HUES64 (cell line): Measurements from ENCODE around the gene RANBP17.

Experiments used
- H3K27ac ChIP-seq: 2 replicates; pipeline ENCODE4 v1.7.0; 2013; ENCODE audit warnings: low read depth, low read length, inconsistent platforms
- H3K27me3 ChIP-seq: 2 replicates; pipeline ENCODE4 v1.6.1; 2013; ENCODE audit warnings: mild to moderate bottlenecking, low read length; ENCODE audit not compliant: insufficient read depth
- H3K36me3 ChIP-seq: 2 replicates; pipeline ENCODE4 v1.6.1; 2013; ENCODE audit warnings: mild to moderate bottlenecking, low read length; ENCODE audit not compliant: insufficient read depth
- H3K4me1 ChIP-seq: 2 replicates; pipeline ENCODE4 v1.6.1; 2013; ENCODE audit warnings: mild to moderate bottlenecking, low read length, moderate library complexity; ENCODE audit not compliant: insufficient read depth
- H3K4me3 ChIP-seq: 2 replicates; pipeline ENCODE4 v1.5.1; 2013; ENCODE audit warnings: mild to moderate bottlenecking, low read length, moderate library complexity
- H3K9ac ChIP-seq: 2 replicates; pipeline ENCODE4 v1.6.1; 2013; ENCODE audit warnings: mild to moderate bottlenecking, low read depth, low read length
- H3K9me3 ChIP-seq: 2 replicates; pipeline ENCODE4 v1.6.1; 2013; ENCODE audit warnings: low read depth, low read length; ENCODE audit not compliant: insufficient read depth
- WGBS: fragments of 150-250, 120-280 bp; methylation state at CpG from one replicate; pipeline ENCODE4 v1.1.7; 2013; ENCODE audit warnings: missing lambda C conversion rate; 5-methylcytosine and 5-hydroxymethylcytosine counted together

The RANBP17 gene

DNA sequence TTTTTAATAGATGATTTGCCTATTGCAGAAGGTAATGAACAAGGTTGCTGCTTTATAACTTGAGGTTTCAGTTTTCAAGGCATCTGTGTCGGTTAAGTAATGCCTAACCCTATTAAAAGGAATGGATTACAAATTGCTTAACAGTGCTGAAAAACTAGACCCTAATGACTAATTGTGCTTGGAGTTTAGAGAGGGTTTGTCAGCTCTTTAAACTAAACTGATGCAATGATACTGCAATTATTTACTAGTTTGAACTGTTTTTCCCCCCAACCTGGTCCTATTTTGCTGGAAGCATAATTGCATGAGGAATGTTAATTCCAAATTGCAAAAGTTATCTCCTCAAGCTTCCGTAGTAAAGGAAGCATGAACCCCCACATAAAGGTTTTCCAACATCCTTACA lies 407.9 kb downstream of the RANBP17 start:
- Histone ChIP-seq H3K4me3 (no peak overlapping the region), H3K9ac (no peak overlapping the region), H3K9me3 (no peaks in the 10 kb centered on the region), H3K36me3 (no peaks in the 10 kb centered on the region), H3K27ac (no peak overlapping the region), H3K4me1 (no peaks in the 10 kb centered on the region), H3K27me3 (no peaks in the 10 kb centered on the region)
- 95% methylated on average over 1 of the region's 2 CpGs for WGBS

DNA sequence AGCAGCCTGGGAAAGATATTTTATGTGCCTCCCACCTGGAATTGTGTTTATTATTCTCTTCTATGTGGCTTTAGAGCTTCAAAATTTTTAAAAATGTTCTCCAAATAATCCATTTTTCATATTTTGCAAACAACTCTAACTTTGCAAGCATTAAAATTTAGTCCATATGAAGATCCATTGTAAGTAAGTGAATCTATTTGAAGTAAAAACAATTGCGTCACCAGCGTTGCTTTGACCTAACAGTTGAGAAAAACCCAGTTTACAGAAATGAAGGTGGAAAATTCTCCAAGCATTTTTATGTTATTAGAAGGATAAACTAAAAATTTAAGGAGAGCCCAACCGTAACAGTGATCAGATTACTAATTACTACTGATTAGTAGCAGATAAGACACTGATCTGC lies 408.3 kb downstream of the RANBP17 start:
- Histone ChIP-seq H3K4me3 (no peak overlapping the region), H3K4me1 (no peaks in the 10 kb centered on the region), H3K27me3 (no peaks in the 10 kb centered on the region), H3K36me3 (no peaks in the 10 kb centered on the region), H3K9me3 (no peaks in the 10 kb centered on the region), H3K27ac (no peak overlapping the region), H3K9ac (no peak overlapping the region)
- 100% methylated on average over 3 of the region's 3 CpGs for WGBS

DNA sequence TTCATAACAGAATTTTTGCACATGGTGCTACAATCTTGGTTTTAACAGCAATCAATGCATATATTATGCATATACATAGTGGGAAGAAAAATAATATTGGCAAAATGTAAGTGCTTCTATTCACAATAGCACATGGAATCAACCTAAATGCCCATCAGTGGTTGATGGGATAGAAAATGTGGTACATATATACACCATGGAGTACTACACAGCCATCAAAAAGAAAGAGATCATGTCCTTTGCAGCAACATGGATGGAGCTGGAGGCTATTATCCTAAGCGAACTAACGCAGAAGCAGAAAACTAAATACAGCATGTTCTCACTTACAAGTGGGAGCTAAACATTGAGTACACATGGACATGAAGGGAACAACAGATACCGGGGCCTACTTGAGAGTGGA lies 410.0 kb downstream of the RANBP17 start:
- H3K4me3 ChIP-seq, result no peak overlapping the region
- H3K27ac ChIP-seq, result no peak overlapping the region
- 0 out of 2 replicates have a peak, but pooled peaks cover 3% of the 10 kb centered on the region for H3K4me1 ChIP-seq
- no peaks in the 10 kb centered on the region for H3K27me3 ChIP-seq
- H3K9me3 ChIP-seq, result no peaks in the 10 kb centered on the region
- no peaks in the 10 kb centered on the region for H3K36me3 ChIP-seq
- no peak overlapping the region for H3K9ac ChIP-seq
- 95% methylated on average over 3 of the region's 3 CpGs for WGBS

DNA sequence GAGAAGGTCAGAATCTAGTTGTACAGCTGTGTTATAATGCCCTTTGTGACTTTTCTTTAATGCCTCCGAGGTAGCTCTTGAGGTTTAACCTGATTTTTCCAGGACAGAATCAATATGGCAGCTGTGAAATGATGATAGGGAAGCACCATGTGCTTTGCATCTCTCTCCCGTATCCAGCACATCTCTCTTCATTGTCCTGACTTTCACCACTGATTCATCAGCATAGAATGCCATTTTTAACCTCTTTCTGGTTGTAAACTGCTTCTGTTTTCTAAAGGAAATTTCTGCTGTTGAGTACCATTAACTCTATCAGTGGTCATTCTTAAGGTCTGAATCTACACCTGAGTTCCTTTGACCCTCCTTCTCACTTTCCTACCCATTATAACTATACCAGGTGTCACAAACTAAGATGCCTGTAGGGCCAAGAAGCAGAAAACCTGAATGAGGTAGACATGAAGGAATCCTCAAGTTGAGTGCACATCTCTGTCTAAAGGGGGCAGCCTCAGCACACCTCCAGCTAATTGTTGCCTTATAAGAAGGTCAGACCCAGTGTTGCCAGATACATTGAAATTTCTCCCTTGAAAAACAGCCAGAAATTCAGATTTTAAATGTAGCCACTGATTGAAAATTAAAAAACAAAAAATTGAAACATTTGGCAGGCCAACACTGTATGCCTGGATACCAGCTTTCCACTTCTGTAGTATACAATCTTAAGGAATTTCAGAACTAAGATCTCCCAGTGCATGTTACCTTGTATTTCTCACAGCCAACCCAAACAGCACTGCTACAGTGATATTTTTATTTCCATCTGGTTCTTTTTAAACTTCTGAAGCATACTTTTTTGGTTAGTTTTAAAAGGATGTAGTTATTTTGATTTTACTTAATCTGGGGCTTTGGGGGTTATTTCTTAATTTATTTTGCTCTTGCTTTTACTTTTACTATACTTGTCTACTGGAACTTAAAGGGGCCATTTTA lies 411.5 kb downstream of the RANBP17 start:
- Histone ChIP-seq H3K4me1 (0 out of 2 replicates have a peak, but pooled peaks cover 3% of the 10 kb centered on the region), H3K27ac (no peak overlapping the region), H3K4me3 (no peak overlapping the region), H3K9ac (no peak overlapping the region), H3K36me3 (no peaks in the 10 kb centered on the region), H3K9me3 (no peaks in the 10 kb centered on the region), H3K27me3 (no peaks in the 10 kb centered on the region)
- WGBS, result 82% methylated on average over 2 of the region's 2 CpGs

DNA sequence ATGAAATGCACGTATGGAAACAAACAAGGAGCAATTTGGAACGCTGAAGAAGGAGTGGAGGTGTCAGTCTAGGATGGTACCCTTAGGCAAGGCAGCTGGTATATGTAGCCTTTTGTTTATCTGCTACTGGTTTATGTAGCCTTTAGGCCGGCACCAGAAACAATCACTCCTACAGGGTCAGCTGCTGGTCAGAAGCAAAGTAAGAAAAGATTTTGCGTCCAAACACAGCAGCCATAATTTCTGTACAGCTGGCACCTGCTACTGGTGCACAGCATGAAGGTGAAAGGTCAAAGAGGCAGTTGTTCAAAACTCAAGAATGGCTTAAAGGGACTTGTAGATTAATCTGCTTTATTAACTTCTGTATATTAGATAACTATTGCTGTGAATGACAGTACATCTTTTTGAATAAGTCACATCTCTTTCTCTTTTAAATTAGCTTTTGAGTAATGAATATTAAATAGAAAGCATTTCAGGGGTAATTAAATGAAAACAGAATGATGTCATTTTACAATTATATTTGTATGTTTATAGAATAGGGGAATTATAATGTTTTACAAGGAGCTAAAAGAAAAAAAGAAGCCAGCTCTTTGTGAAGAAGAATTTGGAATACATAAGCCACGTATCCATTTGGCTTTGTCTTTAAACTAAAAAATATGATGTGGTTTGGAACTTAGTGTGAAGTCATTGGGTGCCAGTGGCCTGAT lies 414.2 kb downstream of the RANBP17 start:
- H3K36me3 ChIP-seq, result no peaks in the 10 kb centered on the region
- H3K27me3 ChIP-seq, result no peaks in the 10 kb centered on the region
- WGBS, result 70% methylated on average over 5 of the region's 5 CpGs
- H3K9me3 ChIP-seq, result no peaks in the 10 kb centered on the region
- H3K9ac ChIP-seq, result no peak overlapping the region
- H3K4me3 ChIP-seq, result no peak overlapping the region
- 0 out of 2 replicates have a peak, but pooled peaks cover 3% of the 10 kb centered on the region for H3K4me1 ChIP-seq
- no peak overlapping the region for H3K27ac ChIP-seq

DNA sequence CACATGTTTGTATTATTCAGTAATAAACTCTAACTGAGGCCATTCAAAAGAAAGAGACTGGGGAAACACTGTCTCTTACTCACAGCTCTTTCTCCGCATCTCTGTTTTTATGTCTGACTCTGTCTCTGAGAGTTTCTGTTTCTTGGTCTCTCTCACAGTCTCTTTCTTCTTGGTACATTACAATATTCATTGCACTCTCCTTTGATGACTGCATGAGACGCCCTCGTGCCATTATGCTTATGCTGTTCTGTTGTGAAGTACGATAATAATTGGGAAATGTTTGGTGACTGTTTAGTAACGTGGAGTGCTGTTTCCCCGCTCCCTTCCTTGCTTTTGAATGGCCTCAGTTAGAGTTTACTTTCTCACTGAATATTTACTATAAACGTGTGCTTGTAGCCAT lies 421.9 kb downstream of the RANBP17 start:
- no peaks in the 10 kb centered on the region for H3K36me3 ChIP-seq
- H3K27me3 ChIP-seq, result no peaks in the 10 kb centered on the region
- H3K27ac ChIP-seq, result no peak overlapping the region
- no peak overlapping the region for H3K4me3 ChIP-seq
- H3K9me3 ChIP-seq, result no peaks in the 10 kb centered on the region
- no peak overlapping the region for H3K9ac ChIP-seq
- WGBS, result 83% methylated on average over 7 of the region's 7 CpGs
- H3K4me1 ChIP-seq, result no peaks in the 10 kb centered on the region

DNA sequence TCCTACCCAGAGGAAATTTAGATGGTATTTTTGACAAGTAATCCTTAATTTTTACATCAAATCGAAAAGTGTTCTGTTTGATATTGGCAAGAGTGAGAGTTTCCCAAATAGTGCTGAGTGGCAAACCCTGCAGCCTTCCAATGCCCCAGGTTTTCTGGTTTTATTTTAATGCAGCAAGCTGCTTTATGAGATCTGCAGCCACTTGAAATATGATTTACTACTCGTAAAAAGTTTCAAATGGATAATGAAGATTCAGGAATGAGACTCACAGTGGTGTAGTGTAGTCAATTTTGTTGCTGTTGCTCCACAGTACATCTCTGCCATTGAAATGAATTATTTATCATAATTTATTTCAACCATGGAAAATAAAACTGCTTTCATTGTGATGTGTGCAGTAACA lies 423.6 kb downstream of the RANBP17 start:
- Histone ChIP-seq H3K9me3 (no peaks in the 10 kb centered on the region), H3K27me3 (no peaks in the 10 kb centered on the region), H3K9ac (no peak overlapping the region), H3K4me3 (no peak overlapping the region), H3K27ac (no peak overlapping the region), H3K36me3 (no peaks in the 10 kb centered on the region), H3K4me1 (no peaks in the 10 kb centered on the region)
- WGBS, result 90% methylated on average over 2 of the region's 2 CpGs

DNA sequence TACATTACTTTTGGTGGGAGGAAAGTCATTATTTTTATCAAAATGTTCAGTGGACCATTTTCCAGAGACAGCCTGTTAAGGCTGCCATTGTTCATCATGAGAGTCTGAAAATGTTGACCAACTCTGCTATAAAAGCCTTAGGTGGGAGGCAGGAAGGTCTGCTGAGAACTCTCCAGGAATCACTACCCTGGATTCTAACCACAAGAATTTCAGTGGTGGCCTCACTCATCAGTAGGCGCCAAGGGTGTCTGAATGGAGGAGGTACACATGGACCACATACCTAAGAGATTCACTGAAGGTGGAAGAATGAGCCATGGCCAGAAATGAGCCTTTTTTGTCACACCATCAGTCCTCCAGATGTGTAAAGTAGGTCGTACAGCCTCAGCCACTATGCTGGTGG lies 426.2 kb downstream of the RANBP17 start:
- H3K9me3 ChIP-seq, result no peaks in the 10 kb centered on the region
- H3K9ac ChIP-seq, result no peak overlapping the region
- H3K36me3 ChIP-seq, result no peaks in the 10 kb centered on the region
- H3K27me3 ChIP-seq, result no peaks in the 10 kb centered on the region
- no peak overlapping the region for H3K27ac ChIP-seq
- no peak overlapping the region for H3K4me3 ChIP-seq
- H3K4me1 ChIP-seq, result no peaks in the 10 kb centered on the region
- 90% methylated on average over 2 of the region's 2 CpGs for WGBS

DNA sequence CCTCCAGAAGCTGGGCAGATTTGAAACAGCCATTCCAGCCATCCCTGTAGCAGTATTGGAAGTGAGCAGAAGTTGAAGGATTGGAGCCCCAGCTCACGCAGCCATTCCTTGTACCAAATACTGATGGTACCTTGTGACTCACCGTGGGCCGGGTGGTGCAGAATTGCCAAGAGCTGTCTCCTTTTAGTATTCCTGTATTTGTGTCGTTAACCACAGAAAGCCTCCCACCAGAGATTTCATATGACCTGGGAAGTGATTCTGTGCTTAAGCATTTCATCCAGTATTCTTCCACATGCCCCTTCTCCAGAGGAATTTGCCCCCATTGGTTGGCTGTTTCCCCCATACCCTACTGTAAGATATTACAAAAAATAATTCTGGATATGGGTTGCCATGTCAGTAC lies 429.6 kb downstream of the RANBP17 start:
- no peaks in the 10 kb centered on the region for H3K36me3 ChIP-seq
- H3K27me3 ChIP-seq, result no peaks in the 10 kb centered on the region
- H3K27ac ChIP-seq, result no peak overlapping the region
- H3K4me3 ChIP-seq, result no peak overlapping the region
- H3K9ac ChIP-seq, result no peak overlapping the region
- H3K4me1 ChIP-seq, result no peaks in the 10 kb centered on the region
- WGBS, result 97% methylated on average over 4 of the region's 4 CpGs
- H3K9me3 ChIP-seq, result no peaks in the 10 kb centered on the region

DNA sequence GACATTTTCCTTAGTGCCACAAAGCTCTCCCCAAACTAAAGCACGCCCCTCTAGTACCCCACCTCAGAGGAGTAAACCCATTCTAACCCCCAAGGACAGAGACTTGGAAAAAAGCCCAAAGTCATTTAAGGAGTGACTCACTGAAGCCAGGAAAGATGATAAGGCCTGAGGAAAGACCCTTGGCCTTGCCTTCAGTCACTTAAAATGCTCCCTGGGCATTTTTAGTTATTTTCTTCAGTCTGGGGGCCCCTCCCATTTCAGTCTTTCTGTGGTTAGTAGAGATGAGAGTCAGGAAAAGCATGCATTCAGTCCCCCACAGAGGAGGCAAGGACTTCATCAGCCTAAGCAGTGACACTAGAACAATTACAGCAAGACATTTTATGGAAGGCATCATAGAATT lies 433.5 kb downstream of the RANBP17 start:
- 88% methylated on average over 1 of the region's 1 CpG for WGBS
- H3K4me3 ChIP-seq, result no peak overlapping the region
- H3K27ac ChIP-seq, result no peak overlapping the region
- H3K9me3 ChIP-seq, result no peaks in the 10 kb centered on the region
- no peak overlapping the region for H3K9ac ChIP-seq
- H3K27me3 ChIP-seq, result no peaks in the 10 kb centered on the region; the same call in 1 of the 2 replicates
- H3K4me1 ChIP-seq, result no peaks in the 10 kb centered on the region
- H3K36me3 ChIP-seq, result no peaks in the 10 kb centered on the region

DNA sequence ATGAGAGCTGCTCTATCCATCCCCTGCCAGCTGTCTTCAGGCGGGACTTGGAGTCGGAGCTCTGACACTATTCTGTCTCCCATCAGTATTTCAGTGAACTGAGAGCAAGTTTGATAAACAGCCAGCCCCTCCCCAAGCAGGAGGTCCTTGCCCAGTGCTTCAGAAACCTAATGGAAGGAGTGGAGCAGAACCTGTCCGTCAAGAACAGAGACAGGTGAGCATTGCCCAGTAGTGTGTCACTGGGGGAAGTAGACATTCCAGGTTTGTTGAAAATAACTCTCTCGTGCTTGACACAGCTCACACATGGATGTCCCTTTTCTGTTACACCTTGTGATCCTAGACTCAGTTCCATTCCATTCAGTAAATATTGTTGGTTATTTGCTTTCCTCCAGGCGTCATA lies 434.0 kb downstream of the RANBP17 start:
- no peaks in the 10 kb centered on the region for H3K9me3 ChIP-seq
- H3K27ac ChIP-seq, result no peak overlapping the region
- no peak overlapping the region for H3K9ac ChIP-seq
- H3K4me1 ChIP-seq, result no peaks in the 10 kb centered on the region
- H3K36me3 ChIP-seq, result no peaks in the 10 kb centered on the region
- WGBS, result 95% methylated on average over 5 of the region's 5 CpGs
- no peak overlapping the region for H3K4me3 ChIP-seq
- H3K27me3 ChIP-seq, result peaks cover 4% of the 10 kb centered on the region
